C4-2B (cell line): ENCODE data around the gene RTL9.
"Not testable (repeated sequence)": the region's sequence is repeated elsewhere in the genome, so short reads cannot be mapped to it uniquely, and the experiment has no call there.

Source experiments
- H3K27ac ChIP-seq: fragments of 450-650 bp; 2 replicates; pipeline ENCODE4 v1.5.1; 2017
- CTCF ChIP-seq: fragments of 450-650 bp; conservative IDR thresholded peaks from 2 replicates; pipeline ENCODE4 v1.5.1; 2017; ENCODE audit warnings: mild to moderate bottlenecking
- ZFX ChIP-seq: fragments of 450-650 bp; IDR thresholded peaks from 2 replicates; pipeline ENCODE4 v1.6.1; 2017

Gene RTL9

DNA sequence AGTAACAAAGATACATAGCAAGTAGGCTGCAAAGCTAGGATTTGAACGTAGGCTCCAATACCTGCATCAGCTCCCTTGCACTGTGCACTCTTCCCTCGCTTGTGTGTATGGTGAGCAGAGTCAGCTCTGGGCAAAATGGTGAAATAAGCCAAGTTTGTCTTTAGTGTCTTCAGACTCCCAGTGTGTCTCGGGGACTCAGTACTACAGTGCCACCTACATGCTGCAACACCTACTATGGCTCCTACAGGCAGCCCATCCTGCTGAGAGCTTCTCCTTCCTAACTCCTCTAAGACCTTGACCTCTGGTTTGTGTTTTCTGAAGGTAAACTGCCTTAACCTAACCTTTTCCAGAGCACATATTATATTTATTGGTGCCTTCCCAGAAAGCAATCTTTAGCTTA is 42.5 kb downstream of the RTL9 start:
- H3K27ac ChIP-seq: no peak overlapping the region
- TF ChIP-seq CTCF (no peak), ZFX (no peak)

GRCh38 chrX:110402091-110402849 is 43.6 kb downstream of the RTL9 start:
- H3K27ac ChIP-seq: no peak overlapping the region
- no peak for TF ChIP-seq ZFX
- no peak for TF ChIP-seq CTCF

GRCh38 chrX:110402850-110403221 is 44.2 kb downstream of the RTL9 start:
- no peak overlapping the region for H3K27ac ChIP-seq

DNA sequence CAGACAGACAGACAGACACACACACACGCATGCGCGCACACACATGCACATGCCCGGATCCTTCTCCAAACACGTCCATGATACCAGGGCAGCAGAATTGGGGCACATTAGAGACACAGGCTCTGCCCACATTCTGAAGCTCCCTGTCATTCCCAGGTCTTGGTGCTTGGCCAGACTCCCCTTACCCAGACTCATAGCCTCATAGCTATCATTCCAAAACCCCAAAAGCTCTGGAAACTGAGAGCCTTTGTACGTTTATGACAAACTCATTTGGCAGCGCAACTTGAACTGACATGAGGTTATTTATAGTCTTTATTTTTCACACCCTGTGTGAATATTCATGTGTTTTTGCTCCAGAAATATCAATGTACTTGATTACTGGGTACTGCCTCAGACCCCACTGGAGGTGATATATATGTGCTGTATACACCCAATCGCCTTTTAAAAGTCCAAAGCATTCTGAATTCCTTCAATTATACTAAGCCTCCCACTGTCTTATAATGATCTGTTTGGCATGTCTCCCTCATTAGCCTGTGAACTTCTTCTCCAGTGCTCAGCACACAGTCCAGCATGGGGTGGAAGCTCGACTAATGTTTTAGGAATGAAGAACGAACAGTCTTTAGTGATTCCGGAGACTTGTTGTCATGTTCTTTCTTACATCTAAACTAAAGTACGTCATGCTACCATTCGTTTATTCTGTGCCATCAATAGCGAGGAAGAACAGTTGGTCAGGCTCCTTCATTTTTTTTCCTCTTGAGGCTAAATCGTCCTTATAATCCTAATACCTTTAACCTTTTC is 45.0 kb downstream of the RTL9 start:
- H3K27ac ChIP-seq: no peak overlapping the region
- TF ChIP-seq CTCF: no peak

More at GRCh38 chrX:110402850-110403221, 44.2 kb downstream of the RTL9 start:
- TF ChIP-seq ZFX (no peak), CTCF (no peak)

DNA sequence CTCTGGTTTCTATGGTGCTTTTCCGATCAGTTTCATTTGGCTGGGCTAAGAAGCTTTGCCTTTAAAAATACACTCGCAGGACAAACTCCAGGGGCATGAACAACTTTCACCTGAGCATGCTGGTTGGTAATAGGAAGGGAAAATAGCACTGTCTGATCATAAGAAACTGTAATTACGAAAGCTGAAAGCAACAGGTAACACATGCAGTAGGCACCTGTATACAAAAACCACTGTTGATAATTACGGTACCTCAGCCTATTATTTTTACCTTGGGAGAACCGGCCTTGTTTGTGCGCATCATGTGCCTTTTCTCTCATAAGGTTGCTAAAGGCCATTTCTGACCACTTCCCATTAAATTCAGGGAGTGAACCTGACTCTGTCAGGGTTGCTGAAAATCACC is 45.7 kb downstream of the RTL9 start:
- H3K27ac ChIP-seq: no peak overlapping the region
- TF ChIP-seq ZFX (no peak), CTCF (no peak)

DNA sequence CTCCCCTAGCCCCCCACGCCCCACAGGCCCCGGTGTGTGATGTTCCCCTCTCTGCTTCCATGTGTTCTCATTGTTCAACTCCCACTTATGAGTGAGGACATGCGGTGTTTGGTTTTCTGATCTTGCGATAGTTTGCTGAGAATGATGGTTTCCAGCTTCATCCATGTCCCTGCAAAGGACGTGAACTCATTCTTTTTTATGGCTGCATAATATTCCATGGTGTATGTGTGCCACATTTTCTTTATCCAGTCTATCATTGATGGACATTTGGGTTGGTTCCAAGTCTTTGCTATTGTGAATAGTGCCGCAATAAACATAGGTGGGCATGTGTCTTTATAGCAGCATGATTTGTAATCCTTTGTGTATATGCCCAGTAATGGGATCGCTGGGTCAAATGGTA is 47.6 kb downstream of the RTL9 start:
- H3K27ac ChIP-seq: not testable (repeated sequence)

DNA sequence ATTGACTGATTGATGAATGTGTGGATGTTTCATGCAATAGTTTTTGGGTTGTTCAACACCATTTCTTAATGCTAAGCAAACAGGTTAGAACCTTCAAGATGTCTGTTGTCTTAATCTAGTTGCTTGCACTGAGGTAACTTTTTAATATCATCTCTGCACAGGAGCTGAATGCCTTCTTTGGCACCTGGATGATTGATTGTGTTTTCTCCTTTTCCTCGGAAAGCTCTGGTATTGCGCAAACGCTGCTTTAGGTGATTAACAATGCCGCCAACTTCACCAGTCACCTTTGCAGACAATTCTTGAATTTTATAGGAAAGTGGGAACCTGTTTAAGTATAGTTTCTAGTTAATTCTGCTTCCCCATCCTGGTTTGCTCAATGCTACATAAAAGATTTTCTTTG is 48.2 kb downstream of the RTL9 start:
- no peak for TF ChIP-seq CTCF
- no peak for TF ChIP-seq ZFX
- H3K27ac ChIP-seq: no peak overlapping the region
